Stromal cell of bone marrow (primary cell): ENCODE data around the gene P2RX2.

Experiments
- DNase-seq: peaks from one replicate; pipeline ENCODE4 v3.0.0-alpha.2; 2012; ENCODE audit warnings: low read depth

Gene P2RX2

DNA sequence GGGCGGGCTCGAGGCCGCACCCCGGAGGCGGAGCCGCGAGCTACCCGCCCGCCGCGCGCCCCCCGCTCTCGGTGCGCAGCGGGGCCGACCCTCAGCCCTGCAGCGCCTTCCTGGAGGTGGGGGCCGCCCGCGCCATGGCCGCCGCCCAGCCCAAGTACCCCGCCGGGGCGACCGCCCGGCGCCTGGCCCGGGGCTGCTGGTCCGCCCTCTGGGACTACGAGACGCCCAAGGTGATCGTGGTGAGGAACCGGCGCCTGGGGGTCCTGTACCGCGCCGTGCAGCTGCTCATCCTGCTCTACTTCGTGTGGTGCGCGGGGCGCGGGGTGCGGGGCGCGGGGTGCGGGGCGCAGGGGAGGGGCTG lies at the start of gene P2RX2:
Gene P2RX2 (plus strand): TSS at position 94 of the 361 bp plus-strand sequence. CDS start 41 bp downstream, at position 135.
- DNase-seq: no peak

DNA sequence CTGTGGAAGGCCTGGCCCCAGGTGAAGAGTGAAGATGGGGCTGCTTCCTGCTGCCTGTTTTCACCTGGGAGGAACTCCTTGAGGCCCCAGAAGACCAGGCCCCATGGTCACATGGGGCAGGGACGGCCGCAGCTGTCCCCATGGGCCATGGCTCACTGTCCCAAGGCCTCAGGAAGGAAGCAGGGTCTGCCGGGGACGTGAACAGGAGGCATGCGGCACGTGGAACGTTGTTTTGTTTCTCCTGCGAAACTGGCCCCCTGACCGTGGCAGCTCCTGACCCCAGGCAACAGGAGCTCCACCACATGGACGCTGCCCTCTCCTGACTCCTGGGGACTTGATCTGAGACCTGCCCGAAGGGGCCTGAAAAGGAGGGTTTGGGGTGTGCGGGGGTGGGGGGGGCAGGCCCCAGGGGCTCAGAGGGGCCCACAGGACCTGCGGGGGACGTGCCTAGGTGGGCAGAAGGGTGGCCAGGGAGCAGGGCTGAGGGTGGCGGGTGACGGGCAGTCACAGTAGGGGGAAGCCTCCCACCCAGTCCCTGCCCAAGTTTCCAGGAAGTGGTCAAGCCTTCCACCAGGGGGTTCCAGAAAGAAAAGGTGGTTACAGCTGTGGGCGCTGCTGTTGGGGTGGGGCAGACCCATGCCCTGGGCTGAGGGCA lies 49.6 kb upstream of the P2RX2 start:
- no peak for DNase-seq

DNA sequence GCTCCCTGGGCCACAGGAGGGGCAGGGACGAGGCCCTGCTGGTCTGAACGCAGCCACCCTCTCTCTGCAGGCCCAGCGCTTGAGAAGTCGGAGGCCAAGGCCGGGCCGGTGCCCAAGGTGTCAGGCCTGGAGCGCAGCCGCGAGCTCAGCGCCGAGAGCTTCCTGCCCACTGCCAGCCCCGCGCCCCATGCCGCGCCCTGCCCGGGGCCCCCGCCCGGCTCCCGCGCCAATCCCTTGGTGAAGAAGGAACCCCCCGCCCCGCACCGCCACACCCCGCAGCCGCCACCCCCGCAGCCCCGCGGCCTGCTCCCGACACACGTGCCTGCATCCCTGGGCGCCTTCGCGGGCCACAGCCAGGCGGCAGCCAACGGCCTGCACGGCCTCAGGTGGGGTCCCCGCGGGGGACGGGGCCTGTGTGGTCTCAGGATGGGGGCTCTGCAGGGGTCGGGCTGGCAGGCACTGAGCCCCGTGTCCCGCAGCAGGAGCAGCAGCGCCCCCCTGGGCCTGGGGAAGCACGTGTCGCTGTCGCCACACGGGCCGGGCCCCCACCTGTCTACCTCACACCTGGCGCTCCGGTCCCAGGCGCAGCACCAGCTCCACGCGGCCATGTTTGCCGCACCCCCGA lies 48.6 kb upstream of the P2RX2 start:
- no peak for DNase-seq

DNA sequence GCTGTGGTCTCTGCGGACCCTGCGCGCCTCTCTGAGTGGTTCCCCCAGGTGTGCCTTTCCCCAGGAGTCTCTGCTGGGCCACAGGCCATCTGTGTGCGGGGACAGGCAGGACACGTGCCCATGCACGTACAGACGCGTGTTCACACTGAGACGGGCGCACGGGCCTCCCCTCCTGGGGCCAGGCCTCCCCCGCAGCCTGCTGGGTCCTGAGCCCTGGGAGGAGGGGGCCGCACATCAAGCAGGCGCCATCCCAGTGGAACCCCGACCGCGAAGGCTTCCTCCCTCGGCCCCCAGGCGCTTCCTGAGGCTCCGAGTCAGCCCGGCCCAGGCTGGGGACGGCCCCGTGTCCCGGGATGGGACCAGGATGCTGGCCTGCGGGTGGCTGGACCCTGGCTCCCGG lies 47.9 kb upstream of the P2RX2 start:
- no peak for DNase-seq

DNA sequence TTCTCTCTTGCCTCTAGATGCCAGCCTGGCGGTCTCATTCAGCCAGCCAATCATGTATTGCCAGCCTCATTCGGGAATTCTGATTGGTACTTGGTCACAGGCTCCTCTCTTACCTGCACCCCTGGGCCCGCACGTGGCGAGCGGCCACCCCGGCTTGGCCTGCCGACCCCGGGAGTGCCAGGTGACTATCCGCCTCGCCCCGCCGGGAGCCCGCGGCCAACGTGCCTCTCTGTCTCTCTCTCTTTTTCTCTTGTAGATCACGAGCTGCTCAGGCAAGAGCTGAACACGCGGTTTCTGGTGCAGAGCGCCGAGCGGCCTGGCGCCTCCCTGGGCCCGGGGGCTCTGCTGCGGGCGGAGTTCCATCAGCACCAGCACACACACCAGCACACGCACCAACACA lies 47.5 kb upstream of the P2RX2 start:
- no peak for DNase-seq

DNA sequence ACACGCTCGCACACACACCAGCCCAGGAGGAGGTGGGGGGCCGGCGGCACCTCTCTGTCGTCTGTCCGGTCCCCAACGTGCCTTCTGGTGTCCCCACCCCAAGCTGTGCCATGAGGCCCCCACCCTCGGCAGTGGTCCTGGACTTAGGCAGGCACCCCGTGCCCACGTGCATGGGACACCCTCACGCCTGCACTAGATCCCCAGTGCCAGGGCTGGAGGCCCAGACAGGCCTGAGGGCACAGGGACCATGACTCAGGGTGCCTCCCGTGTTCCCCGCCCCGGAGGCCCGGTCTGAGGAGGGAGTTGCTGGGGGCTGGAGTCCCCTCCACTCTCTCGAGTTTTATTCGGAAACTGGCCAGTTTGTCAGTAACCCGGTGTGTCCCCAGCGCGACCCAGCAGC lies 47.0 kb upstream of the P2RX2 start:
- no peak for DNase-seq

DNA sequence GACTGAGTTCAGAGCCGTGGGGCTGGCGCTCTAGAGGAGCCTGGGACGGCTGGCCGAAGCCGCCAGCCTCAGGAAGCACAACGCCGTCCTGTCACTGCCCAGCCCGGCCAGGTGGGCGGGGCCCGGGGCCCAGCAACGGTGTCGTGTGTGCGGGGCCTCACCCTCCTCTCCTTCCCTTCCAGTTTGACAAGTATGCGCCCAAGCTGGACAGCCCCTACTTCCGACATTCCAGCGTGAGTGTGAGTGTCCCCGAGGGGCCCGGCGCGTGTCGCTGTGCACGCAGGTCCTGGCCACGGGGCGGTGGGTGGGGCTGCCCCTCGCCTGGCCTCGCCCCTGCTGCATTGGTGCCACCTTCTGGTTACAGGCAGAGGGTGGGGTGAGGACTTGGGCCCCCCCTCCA lies 46.5 kb upstream of the P2RX2 start:
- DNase-seq: no peak

DNA sequence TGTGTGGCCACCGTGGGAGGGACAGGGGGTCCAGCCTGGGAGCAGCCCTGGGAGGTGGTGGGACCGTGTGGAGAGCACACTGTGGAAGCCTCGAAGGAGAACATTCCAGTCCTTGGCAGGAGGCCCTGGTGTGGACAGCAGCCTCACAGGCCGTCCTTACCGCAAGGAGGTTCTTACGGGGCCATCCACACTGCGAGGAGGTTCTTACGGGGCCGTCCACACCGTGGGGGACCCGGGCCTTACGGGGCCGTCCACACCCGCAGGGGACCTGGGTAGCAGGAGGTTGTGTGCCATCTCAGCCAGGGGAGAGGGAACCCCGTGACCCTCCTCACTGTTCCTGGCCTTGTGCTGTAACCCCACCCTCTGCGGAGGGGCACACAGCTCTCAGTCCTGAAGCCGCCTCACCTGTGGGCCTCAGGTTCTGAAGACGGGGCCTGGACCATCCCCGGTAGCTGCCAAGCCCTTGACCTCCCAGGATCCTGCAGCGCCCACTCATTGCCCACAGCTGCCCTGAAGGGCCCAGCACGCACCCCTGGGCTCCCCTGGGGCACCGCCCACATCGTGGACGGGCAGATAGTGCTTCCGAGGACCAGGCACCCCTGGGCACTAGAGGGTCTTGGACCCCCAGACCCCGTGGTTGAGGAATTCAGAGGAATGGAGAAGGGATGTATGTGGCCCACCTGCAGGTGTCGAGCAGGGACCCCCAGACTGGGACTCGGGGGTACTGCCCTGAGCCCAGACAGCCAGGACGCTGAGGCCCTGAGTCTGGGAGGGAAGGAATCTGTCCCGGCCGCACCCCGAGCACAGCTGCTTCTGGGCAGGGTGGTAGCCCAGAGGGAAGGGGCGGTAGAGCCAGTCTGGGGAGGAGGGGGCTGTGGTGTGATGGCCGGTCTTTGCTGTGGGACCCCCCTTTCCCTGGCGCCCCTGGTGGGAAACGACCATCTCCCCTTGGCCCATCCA lies 45.5 kb upstream of the P2RX2 start:
- DNase-seq: no peak

DNA sequence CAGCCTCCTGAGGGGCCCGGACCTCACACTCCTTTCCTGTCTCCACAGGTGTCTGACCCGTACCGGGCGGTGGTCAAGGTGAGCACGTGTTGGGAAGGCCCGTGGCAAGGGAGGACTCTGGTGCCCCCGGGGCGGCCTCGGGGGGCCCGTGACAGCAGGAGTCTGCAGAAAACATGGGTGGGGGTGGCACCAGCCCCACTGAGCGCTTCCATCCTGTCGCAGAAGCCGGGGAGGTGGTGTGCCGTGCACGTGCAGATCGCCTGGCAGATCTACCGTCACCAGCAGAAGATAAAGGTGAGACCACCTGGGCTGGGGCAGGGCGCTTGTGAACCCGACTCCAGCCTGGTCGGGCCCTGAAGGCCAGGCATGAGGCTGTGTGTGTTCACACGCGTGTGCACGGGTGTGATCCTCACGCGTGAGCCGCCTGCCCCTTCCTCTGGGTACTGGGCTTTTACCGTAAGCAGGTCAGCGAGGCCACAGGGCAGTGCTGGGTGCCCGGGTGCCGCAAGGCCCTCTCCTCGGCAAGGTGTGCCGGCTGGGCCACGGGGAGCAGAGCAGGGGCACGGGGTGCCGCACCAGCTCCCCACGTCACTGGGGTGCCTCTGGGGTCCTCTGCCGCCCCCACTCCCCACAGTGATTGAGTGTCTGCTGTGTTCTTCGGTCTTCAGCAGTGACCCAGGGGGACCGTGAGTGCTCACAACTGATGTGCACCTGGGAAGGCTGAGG lies 44.1 kb upstream of the P2RX2 start:
- no peak for DNase-seq

DNA sequence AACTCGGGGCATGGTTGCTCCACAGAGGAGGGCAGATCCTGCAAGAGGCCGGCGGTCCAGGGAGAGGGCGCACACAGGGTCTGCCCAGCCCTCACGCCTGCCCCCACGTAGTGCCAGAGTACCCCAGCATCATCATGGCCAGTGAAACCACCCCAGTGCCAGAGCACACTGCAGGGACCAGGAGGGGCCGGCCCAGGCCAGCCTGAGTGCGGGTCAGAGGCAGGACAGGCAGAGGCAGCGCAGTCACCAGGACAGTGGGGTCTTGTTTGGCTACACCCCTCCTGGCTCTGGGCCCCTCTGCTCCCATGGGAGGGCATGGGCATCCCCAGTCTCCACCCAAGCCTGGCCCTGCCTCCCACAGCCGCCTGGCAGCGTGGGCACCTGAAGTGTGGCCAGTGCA lies 42.9 kb upstream of the P2RX2 start:
- no peak for DNase-seq

DNA sequence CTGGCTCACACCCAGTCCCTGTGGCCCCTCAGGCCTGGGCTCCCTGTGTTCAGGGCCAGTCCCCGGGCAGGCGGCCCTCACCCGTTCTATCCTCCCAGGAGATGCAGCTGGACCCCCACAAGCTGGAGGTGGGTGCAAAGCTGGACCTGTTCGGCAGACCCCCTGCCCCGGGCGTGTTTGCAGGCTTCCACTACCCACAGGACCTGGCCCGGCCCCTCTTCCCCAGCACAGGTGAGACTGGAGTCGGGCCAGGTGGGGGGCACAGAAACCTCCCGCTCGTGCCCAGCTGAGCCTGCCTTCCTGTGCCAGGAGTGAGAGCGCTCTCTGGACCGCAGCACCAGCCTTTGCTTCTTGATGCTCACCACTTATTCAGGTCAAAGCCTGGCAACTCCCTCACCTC lies 41.9 kb upstream of the P2RX2 start:
- DNase-seq: no peak

DNA sequence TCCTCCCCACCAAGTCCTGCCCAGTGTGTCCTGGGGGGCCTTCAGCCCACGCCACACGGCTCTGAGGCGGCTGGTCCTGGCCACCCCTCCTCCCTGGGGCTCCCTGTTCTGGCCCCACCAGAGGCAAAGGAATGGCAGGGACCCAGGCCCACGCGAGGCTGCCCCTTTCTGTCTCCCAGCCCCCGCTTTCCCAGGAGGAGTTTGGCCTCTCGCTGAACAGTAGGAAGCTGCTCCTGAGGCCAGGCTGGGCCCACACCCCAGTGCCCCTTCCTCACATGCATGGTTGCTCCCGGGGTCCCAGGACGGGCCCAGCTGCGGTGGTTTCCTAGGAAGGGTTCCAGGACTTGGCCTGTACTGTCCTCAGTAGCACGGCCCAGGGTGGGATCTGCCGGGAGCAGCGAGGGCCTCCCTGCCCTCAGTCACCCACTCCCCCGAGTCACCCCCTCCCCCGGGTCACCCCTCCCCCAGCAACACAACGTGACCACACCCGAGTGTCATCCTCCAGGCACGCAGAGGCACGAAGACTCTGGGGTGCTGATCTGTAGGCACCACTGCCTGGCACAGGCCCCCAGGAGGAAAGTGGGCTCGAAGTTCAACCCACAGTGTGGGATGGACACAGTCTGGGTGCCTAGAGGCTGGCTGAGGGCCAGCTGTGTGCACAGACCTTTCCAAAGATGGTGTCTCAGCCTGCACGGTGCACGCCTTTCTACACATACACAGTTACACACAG lies 41.2 kb upstream of the P2RX2 start:
- no peak for DNase-seq

DNA sequence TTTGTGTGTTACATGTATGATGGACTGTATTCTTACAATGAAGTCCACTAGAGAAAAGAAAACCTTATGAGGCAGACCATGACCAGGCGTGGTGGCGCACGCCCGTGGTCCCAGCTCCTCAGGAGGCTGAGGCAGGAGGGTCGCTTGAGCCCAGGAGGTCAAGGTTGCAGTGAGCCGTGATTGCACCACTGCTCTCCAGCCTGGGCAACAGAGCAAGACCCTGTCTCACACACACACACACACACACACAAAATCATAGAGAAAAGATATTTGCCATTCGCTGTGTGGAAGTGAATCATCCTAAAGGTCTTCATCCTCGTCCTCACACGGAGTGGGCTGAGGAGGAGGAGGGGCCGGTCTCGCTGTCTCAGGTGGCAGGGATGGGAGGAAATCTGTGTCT lies 40.5 kb upstream of the P2RX2 start:
- DNase-seq: no peak

DNA sequence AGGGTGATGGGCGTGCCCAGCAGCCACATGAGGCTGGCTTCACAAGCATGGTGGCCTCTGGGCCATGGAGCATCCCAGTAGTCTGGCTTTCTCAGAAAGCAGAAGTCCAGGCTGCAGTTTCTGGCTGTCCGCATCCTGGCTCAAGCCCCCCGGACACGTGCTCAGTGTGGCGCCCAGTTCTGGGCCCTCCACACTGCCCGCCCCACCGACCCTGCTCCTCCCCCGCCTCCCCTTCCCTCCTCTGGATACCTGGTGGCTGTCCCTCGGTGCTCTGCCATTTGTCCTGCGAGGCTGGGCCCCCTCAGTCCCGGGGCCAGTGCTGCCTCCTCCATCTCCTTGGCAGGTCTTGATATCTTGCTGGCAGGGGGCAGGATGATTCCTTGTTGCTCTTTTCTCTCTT lies 39.8 kb upstream of the P2RX2 start:
- DNase-seq: no peak

DNA sequence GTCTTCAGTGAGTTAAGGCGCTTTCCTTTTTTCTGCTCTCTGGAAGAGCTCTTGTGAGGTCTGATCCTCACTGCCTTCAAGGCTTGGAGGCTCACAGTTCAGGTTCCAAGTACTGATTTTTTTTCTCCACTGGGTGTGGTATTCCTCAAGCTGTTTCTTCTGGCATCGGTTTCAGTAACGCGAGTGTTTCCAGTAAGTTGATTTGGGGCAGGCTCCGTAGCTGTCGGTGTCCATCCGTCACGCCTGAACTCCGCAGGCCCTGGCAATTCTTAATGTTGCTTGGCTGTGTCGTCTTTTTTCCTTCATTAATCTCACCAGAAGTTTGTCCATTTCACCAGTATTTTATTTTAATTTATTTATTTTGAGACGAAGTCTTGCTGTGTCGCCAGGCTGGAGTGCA lies 38.8 kb upstream of the P2RX2 start:
- no peak for DNase-seq

DNA sequence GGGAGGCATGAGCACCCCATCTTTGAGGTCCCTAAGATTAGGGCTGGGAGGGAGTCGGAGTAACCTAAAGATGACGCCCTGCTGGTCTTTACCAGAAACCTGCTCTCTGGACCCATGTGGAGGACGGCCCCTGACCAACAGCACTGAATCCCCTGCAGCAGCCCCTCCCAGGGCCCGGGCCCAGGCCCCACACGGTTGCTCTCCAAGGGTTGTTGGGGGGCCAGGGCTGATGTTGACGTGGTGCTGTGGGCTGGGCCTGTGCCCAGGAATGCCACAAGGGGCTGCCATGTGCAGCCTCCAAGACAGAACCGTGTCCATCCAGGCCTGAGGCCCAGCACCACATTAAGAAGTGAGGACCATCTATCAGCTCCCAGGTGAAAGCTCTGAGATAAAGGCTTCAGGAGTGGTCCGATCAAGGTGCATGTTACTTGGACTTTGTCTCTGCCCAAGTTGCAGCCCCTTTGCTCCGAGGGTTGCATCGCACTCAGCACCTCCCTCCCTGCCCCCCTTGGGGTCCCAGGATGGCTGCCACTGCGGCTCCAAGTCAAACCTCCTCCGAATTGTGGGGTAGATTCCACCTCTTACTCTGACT lies 37.8 kb upstream of the P2RX2 start:
- DNase-seq: no peak

DNA sequence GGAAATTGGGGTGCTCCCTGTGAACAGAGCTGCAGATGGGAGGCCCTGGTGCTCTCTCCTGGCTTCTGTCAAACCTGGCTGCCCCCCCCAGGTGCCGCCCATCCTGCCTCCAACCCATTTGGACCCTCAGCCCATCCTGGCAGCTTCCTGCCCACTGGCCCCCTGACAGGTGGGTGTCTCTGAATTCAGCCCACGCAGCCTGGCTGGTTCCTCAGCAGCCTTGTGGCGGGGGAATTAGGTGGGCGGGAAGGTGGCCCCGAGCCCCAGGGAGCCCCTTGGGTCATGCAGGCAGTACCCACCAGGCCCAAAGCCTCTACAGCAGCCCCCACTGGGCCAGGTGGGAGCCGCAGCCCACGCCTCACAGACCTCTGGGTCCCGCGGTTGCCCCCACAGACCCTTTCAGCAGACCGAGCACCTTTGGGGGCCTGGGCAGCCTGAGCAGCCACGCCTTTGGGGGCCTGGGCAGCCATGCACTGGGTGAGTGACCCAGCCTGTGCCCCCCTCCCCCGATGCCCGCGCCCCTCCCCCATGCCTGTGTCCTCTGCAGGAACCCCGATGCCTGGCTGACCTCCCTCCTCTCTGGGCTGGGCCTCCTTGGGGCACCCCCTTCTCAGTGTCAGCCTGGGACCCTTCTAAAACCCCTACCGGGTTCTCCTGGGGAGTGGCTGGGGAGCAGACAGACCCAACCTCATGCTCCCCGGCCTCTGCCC lies 37.1 kb upstream of the P2RX2 start:
- no peak for DNase-seq

DNA sequence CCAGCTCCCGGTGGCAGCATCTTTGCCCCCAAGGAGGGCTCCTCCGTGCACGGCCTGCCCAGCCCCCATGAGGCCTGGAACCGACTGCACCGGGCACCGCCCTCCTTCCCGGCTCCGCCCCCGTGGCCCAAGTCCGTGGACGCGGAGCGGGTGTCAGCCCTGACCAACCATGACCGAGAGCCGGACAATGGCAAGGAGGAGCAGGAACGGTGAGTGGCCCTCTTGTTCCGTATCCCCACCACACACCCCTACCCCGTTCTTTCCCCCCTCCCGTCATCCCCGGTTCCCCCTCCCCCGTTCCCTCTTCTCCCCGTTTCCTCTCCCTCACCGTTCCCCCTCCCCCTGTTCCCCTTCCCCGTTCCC lies 36.5 kb upstream of the P2RX2 start:
- DNase-seq: no peak

DNA sequence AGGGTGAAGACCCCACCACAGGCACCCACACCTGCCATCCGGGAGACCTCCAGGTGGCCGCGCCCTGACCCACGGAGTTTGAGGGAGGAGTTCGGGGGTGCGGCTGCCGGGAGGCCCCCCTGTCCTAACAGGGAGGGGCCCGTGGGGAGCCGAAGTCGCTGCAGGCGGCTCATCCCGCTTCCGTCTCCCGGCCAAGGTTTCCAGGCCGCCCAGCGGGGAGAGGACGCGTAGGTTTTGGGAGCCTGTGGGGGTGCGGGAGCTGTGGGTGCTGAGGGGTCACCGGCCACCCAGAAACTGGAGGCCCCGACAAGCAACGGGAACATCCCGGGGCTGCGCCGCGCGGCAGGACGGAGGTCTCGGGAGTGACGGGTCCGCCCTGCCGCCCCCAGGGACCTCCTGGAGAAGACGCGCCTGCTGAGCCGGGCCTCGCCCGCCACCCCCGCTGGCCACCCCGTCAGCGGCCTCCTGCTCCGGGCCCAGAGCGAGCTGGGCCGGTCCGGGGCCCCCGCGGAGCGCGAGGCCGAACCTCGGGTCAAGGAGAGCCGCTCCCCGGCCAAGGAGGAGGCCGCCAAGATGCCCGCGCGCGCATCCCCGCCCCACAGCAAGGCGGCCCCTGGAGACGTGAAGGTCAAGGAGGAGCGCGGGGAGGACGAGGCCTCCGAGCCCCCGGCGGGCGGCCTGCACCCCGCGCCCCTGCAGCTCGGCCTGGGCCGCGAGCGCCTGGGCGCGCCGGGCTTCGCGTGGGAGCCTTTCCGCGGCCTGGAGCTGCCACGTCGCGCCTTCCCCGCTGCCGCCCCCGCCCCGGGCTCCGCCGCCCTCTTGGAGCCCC lies 35.8 kb upstream of the P2RX2 start:
- no peak for DNase-seq

DNA sequence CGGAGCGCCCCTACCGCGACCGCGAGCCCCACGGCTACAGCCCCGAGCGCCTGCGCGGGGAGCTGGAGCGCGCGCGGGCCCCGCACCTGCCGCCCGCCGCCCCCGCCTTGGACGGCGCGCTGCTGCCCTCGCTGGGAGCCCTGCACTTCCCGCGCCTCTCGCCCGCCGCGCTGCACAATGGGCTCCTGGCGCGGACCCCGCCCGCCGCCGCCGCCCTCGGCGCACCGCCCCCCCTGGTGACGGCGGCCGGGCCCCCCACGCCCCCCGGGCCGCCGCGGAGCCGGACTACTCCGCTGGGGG lies 35.2 kb upstream of the P2RX2 start:
- DNase-seq: no peak
